ENCODE data around the gene CHMP1B.

Gene CHMP1B

DNA sequence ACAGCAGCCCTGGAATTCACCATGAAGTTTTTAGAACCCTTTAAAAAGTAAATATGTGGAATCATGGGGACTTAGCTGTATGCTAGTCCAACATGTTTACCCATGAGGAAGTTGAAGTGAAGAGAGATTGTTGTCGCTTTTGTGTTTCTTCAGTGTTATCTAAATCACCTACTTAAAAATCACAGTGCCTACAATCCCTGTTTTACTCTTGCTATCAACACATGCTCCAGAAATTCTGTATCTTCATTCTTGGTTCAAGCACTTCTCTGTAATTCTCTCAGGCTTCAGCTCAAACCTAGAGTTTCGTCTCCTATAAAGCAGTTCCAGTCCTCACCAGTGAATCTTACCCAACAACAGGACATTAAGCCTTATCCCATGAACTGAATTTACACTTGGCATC is 30.5 kb upstream of the CHMP1B start:
- no peaks in the 10 kb centered on the region for H3K27me3 ChIP-seq (ENCODE audit: insufficient read depth, poor library complexity, severe bottlenecking)
- DNase-seq (ENCODE audit: low read depth in 1 of 2, low spot score in 1 of 2) = no peak
- TF ChIP-seq, protein P1, sequence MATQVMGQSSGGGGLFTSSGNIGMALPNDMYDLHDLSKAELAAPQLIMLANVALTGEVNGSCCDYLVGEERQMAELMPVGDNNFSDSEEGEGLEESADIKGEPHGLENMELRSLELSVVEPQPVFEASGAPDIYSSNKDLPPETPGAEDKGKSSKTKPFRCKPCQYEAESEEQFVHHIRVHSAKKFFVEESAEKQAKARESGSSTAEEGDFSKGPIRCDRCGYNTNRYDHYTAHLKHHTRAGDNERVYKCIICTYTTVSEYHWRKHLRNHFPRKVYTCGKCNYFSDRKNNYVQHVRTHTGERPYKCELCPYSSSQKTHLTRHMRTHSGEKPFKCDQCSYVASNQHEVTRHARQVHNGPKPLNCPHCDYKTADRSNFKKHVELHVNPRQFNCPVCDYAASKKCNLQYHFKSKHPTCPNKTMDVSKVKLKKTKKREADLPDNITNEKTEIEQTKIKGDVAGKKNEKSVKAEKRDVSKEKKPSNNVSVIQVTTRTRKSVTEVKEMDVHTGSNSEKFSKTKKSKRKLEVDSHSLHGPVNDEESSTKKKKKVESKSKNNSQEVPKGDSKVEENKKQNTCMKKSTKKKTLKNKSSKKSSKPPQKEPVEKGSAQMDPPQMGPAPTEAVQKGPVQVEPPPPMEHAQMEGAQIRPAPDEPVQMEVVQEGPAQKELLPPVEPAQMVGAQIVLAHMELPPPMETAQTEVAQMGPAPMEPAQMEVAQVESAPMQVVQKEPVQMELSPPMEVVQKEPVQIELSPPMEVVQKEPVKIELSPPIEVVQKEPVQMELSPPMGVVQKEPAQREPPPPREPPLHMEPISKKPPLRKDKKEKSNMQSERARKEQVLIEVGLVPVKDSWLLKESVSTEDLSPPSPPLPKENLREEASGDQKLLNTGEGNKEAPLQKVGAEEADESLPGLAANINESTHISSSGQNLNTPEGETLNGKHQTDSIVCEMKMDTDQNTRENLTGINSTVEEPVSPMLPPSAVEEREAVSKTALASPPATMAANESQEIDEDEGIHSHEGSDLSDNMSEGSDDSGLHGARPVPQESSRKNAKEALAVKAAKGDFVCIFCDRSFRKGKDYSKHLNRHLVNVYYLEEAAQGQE (IDR thresholded peaks at IDR 0.05; ENCODE audit: insufficient replicate concordance, low read depth) = no peak
- no peak for TF ChIP-seq SPI1 (IDR thresholded peaks at IDR 0.05; ENCODE audit: borderline replicate concordance, low read depth)
- no peak for TF ChIP-seq GABPA (IDR thresholded peaks at IDR 0.05; ENCODE audit: low read depth)
- TF ChIP-seq POLR2AphosphoS5 (IDR thresholded peaks at IDR 0.05; ENCODE audit: low read depth) = no peak
- TF ChIP-seq, protein P2, sequence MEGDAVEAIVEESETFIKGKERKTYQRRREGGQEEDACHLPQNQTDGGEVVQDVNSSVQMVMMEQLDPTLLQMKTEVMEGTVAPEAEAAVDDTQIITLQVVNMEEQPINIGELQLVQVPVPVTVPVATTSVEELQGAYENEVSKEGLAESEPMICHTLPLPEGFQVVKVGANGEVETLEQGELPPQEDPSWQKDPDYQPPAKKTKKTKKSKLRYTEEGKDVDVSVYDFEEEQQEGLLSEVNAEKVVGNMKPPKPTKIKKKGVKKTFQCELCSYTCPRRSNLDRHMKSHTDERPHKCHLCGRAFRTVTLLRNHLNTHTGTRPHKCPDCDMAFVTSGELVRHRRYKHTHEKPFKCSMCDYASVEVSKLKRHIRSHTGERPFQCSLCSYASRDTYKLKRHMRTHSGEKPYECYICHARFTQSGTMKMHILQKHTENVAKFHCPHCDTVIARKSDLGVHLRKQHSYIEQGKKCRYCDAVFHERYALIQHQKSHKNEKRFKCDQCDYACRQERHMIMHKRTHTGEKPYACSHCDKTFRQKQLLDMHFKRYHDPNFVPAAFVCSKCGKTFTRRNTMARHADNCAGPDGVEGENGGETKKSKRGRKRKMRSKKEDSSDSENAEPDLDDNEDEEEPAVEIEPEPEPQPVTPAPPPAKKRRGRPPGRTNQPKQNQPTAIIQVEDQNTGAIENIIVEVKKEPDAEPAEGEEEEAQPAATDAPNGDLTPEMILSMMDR (IDR thresholded peaks at IDR 0.05; ENCODE audit: insufficient read depth, low read length) = no peak
- H3K4me3 ChIP-seq (replicated peaks; ENCODE audit: insufficient read depth, low read length) = no peak overlapping the region
- H3K27ac ChIP-seq (replicated peaks) = no peak overlapping the region

DNA sequence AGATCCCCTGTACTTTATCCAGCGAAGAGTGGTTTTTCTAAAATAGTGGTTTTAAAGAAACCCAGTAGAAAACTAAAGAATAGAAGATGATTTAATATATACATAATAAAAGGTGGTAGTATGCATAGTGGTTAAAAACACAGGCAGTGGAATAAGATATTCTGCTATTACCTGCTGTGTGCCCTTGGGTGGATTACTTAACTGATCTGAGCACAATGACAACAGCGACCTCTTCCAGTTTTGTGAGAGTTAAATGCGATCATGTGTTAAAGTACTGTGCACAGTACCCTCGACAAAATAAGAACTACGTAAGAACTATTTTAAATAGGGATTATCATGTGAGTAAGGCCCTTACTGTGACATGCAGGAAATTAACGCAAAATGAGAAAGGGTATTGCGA is 30.0 kb upstream of the CHMP1B start:
- Histone ChIP-seq H3K27ac (replicated peaks) (no peak overlapping the region), H3K4me3 (replicated peaks; ENCODE audit: insufficient read depth, low read length) (no peak overlapping the region), H3K27me3 (ENCODE audit: insufficient read depth, poor library complexity, severe bottlenecking) (no peaks in the 10 kb centered on the region)
- TF ChIP-seq, protein P1 (IDR thresholded peaks at IDR 0.05; ENCODE audit: insufficient replicate concordance, low read depth) = no peak
- no peak for TF ChIP-seq GABPA (IDR thresholded peaks at IDR 0.05; ENCODE audit: low read depth)
- TF ChIP-seq SPI1 (IDR thresholded peaks at IDR 0.05; ENCODE audit: borderline replicate concordance, low read depth) = no peak
- no peak for TF ChIP-seq POLR2AphosphoS5 (IDR thresholded peaks at IDR 0.05; ENCODE audit: low read depth)
- TF ChIP-seq, protein P2 (IDR thresholded peaks at IDR 0.05; ENCODE audit: insufficient read depth, low read length) = no peak
- DNase-seq (ENCODE audit: low read depth in 1 of 2, low spot score in 1 of 2) = no peak

DNA sequence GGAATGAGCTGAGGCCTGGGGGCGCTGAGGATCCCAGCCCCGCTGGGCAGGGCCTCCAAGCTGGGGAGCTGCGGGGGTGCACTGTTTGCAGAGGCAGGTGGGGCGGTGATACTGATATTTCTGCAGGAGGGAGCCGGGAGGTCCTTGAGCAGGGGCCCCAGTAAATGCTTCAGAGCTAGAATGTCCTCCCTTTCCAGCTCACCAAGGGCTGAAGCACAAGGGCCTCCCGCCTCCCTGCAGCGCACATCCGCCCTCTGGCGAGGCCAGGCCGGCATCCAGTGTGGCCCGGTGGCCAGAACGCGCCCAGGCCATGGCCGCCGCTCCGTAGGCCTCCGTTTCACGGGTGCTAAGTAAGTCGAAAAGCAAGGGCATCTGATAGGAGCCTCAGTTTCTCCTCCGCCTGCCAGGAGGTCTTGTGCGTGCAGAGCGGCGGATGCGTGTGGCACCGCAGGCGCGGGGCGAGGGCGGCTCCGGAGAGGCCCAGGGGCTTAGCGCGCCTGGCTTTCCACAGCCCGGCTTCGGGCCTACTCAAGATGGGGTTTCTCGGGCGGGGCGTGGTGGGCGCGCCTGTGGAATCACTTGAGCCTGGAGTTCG is 29.5 kb upstream of the CHMP1B start:
- no peak for DNase-seq (ENCODE audit: low read depth in 1 of 2, low spot score in 1 of 2)

More for the DNA sequence above, 29.5 kb upstream of the CHMP1B start:
- no peak overlapping the region for H3K4me3 ChIP-seq (replicated peaks; ENCODE audit: insufficient read depth, low read length)
- no peak overlapping the region for H3K27ac ChIP-seq (replicated peaks)
- H3K27me3 ChIP-seq (ENCODE audit: insufficient read depth, poor library complexity, severe bottlenecking) = no peaks in the 10 kb centered on the region
- TF ChIP-seq, protein P2 (IDR thresholded peaks at IDR 0.05; ENCODE audit: insufficient read depth, low read length) = no peak
- TF ChIP-seq, protein P1 (IDR thresholded peaks at IDR 0.05; ENCODE audit: insufficient replicate concordance, low read depth) = no peak
- TF ChIP-seq POLR2AphosphoS5 (IDR thresholded peaks at IDR 0.05; ENCODE audit: low read depth) (no peak), SPI1 (IDR thresholded peaks at IDR 0.05; ENCODE audit: borderline replicate concordance, low read depth) (no peak), GABPA (IDR thresholded peaks at IDR 0.05; ENCODE audit: low read depth) (no peak)
